Prostate gland (tissue), 2 donors: ENCODE results near the gene EIF4B.

Experiments
- CTCF ChIP-seq, 4 experiments: fragments of 200-600 bp in 2 of 4; fragments of 450-650 bp in 2 of 4; sonication (generic) in 2 of 4; IDR thresholded peaks; 1 replicate in 3 of 4; 2 replicates in 1 of 4; pipeline ENCODE4 v1.5.1; 2016 to 2019; ENCODE audit warnings: antibody characterized with exemption in 4 of 4, mild to moderate bottlenecking in 2 of 4, moderate library complexity in 2 of 4
- POLR2A ChIP-seq: fragments of 450-650 bp; IDR thresholded peaks from one replicate; pipeline ENCODE4 v1.6.1; 2016; ENCODE audit warnings: antibody characterized with exemption, mild to moderate bottlenecking
- POLR2AphosphoS5 ChIP-seq: sonication (generic); formaldehyde crosslinking; IDR thresholded peaks from one replicate; pipeline ENCODE4 v1.6.1; 2017; ENCODE audit warnings: antibody characterized with exemption

- TF ChIP-seq POLR2A (no peak), POLR2AphosphoS5 (no peak), CTCF (IDR thresholded peaks at IDR 0.05) (no peak)
These were observed 22.1 kb upstream of the EIF4B start for GRCh38 chr12:52984136-52984535.
